GM10266 (cell line): ENCODE measurements around the gene LZTFL1.

Experiments
- DNase-seq: peaks from one replicate; pipeline ENCODE4 v3.0.0; 2012; ENCODE audit errors: extremely low spot score
- TF ChIP-seq, protein P1 (sequence below): IDR thresholded peaks from 2 replicates; pipeline ENCODE4 v1.5.1; 2012; ENCODE audit warnings: mild to moderate bottlenecking, low read depth; ENCODE audit not compliant: control insufficient read depth, insufficient read depth; ENCODE audit errors: missing control alignments

Gene LZTFL1

DNA sequence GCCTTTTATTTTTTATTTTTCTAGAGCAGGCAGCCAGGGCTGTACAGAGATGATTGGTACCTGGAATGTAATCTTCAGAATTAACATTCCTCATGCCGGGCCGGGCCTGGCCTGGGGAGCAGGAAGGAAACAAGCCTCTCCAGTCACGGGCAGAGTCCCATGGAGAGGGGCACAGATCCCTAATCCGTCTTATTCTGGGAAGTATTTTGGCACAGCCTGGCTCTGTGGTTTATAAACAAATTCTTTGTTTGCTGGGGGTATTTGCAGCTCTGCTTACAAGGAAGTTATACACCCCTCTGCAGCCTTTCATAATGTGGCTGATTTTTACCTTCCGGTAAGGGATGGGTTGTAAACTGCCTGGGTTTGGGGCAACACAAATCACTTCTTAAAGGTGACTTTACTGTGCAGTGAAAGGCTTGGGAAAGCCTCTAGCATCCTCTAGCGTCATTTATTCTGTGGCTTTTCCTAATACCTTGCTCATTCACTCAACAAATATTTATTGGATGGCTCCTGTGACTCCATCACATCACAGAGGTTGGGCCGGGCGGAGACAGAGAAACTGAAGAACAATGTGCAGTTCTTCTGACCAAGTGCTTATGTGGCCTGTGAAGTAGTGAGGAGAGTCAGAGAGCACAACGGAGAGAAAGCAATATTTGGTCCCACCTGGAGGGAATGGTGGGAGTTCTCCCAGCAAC lies 48.3 kb downstream of the LZTFL1 start:
- DNase-seq = no peak
- TF ChIP-seq, protein P1, sequence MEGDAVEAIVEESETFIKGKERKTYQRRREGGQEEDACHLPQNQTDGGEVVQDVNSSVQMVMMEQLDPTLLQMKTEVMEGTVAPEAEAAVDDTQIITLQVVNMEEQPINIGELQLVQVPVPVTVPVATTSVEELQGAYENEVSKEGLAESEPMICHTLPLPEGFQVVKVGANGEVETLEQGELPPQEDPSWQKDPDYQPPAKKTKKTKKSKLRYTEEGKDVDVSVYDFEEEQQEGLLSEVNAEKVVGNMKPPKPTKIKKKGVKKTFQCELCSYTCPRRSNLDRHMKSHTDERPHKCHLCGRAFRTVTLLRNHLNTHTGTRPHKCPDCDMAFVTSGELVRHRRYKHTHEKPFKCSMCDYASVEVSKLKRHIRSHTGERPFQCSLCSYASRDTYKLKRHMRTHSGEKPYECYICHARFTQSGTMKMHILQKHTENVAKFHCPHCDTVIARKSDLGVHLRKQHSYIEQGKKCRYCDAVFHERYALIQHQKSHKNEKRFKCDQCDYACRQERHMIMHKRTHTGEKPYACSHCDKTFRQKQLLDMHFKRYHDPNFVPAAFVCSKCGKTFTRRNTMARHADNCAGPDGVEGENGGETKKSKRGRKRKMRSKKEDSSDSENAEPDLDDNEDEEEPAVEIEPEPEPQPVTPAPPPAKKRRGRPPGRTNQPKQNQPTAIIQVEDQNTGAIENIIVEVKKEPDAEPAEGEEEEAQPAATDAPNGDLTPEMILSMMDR = no peak

DNA sequence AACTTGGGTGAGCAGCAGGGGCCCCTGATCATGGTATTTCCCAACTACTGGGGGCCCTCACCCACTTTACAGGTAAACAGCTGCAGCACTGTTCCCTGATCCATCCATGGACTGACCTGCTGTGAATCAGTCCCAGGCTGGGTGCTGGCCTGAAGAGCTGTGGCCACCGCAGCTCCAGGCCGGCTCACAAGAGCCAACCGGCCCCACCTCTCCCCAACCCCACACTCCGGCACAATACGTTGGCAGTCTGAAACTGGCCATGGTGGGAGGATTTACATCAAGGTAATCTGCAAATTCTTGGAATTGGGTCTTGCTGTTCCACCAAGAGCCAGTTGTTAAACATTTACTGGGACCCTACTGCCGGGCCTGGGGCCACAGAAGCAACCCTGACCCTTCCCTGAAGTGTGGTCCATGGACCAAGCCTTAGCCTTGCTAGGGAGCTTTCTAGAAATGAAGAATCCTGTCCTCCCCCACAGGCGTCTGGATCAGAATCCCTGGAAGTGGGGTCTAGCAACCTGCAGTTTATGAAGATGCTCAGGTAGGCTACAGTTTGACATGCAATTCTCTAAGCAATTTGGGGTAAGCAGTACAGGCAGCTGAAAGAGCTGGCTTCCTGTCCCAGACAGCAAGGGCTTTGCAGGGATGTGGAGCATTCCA lies 49.3 kb downstream of the LZTFL1 start:
- no peak for DNase-seq
- TF ChIP-seq, protein P1 = no peak

DNA sequence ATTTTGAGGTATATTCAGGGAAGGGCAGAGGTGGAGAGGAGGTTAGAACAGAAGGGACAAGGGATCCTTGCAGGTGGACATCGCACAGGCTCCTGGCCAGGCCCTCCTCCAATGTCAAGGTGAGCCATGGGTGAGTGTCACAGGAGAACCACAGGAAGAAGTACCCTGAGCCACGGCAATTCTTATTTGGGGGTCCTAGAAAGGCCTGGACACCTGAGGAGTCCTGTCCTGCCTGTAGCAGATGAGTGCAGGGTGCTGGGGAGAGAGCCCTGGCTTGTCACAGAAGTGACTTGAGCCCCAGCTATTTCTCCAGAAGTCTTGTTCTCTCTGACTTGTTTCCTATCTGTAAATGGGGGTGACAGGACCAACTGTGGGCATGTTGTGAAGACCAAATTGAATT lies 49.9 kb downstream of the LZTFL1 start:
- no peak for DNase-seq

DNA sequence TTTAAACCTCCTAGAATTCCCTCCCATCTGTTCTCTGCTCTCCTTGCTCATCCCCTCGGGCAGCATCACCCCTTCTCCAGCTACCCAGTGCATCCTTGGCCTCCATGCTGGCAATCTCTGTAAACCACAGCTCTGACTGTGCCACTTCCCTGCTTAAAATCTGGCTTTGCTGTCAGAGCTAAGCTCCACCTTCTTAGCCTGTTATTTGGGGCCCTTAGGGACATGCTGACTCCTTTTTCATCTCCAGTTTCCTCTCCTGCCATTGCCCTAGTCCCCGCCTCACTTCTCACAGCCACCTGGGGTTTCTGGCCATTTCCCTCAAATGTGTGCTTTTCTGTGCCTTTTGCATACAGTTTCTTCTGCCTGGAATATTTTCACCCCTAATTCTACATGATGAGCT lies 51.3 kb downstream of the LZTFL1 start:
- no peak for DNase-seq
- TF ChIP-seq, protein P1 = no peak

More for the DNA sequence above, 49.9 kb downstream of the LZTFL1 start:
- TF ChIP-seq, protein P1 = no peak

DNA sequence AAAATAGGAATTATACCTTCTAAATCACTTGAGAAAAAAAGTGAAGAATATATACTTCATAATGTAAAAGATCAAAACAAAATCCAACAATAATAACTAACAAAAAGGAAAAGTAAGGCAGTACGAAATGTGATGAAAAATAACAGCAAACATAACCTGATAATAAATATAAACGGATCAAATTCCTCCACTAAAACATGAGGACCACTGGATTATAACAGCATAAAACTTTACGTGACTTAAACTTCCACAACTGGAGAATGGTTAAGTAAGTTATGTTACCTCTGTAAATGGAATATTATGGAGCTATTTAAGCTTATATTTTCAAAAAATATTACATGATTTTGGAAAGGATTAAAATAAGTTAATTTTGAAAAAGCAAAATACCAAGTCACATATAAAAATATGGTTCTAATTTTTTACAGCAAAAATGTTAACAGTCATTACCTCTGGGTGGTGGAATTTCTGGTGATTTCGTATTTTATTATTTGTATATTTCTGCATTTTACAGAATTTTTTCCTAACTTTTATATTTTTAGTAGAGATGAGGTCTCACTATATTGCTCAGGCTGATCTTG lies 52.6 kb downstream of the LZTFL1 start:
- DNase-seq = no peak
- TF ChIP-seq, protein P1 = no peak

DNA sequence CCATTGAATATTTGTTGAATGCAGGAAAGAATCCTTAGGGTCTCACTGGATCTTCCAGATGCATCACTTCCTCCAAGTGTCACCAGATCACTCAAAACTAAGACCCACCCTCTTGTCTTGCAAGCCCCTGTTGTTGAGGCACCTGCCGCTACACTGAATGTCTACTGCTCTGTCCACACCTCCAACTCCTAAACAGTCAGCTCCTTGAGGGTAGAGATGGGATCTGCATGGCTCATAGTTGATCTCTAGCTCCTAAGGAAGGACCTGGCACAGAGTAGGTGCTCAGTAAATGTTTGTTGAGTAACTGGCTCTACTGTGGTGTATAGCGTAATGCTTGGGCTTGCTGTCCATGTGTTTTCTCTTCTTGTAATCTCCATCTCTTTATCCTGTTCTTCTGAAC lies 54.4 kb downstream of the LZTFL1 start:
- DNase-seq = no peak
- TF ChIP-seq, protein P1 = no peak
